CD4-positive, CD25-positive, alpha-beta regulatory T cell (primary cell): Measurements from ENCODE around the gene MAN1A1. TPM values are rescaled to one million over a fixed set of nuclear protein-coding genes. Genes with fewer than 3 reads are reported as not detected.

ENCODE experiments used
- ATAC-seq, 2 donors: fragments of 150-1000 bp; cut with Tn5 transposase; one replicate each; pipeline ENCODE4 v1.10.0; 2021; ENCODE audit warnings: low read depth in 2 of 2, moderate number of reproducible peaks in 2 of 2, moderate library complexity in 1 of 2
- DNase-seq, 3 donors: peaks; one replicate each; pipeline versions ENCODE4 v3.0.0 to v3.0.0-alpha.2; 2012 to 2022; ENCODE audit warnings: mixed read lengths in 1 of 3
- H3K27ac ChIP-seq: one replicate; pipeline ENCODE4 v1.7.0; 2013; ENCODE audit warnings: mild to moderate bottlenecking, low read length; ENCODE audit not compliant: insufficient read depth, poor library complexity, severe bottlenecking
- H3K27me3 ChIP-seq: one replicate; pipeline ENCODE4 v1.7.0; 2013; ENCODE audit warnings: low read length; ENCODE audit not compliant: control insufficient read depth, insufficient read depth
- H3K36me3 ChIP-seq: one replicate; pipeline ENCODE4 v1.7.0; 2013; ENCODE audit warnings: mild to moderate bottlenecking, low read length, moderate library complexity; ENCODE audit not compliant: control insufficient read depth, insufficient read depth
- H3K4me1 ChIP-seq: 2 replicates; pipeline ENCODE4 v1.7.0; 2013; ENCODE audit warnings: mild to moderate bottlenecking, low read length; ENCODE audit not compliant: insufficient read depth, control insufficient read depth, poor library complexity, severe bottlenecking
- H3K4me3 ChIP-seq: one replicate; pipeline ENCODE4 v1.7.0; 2013; ENCODE audit warnings: low read depth, mild to moderate bottlenecking, low read length, moderate library complexity
- H3K9me3 ChIP-seq, 2 experiments: 1 replicate in 1 of 2; 2 replicates in 1 of 2; pipeline ENCODE4 v1.7.0; 2013; ENCODE audit warnings: low read length in 2 of 2, mild to moderate bottlenecking in 1 of 2, moderate library complexity in 1 of 2; ENCODE audit not compliant: control insufficient read depth in 2 of 2
- H3K27ac Mint-ChIP-seq, 3 donors: one replicate each; pipeline ENCODE4 v1.8.0; 2020 to 2022; ENCODE audit warnings: mild to moderate bottlenecking in 3 of 3, mixed read lengths in 3 of 3, moderate library complexity in 2 of 3
- H3K27me3 Mint-ChIP-seq: one replicate; pipeline ENCODE4 v1.8.0; 2022; ENCODE audit warnings: mild to moderate bottlenecking, mixed read lengths
- H3K36me3 Mint-ChIP-seq: one replicate; pipeline ENCODE4 v1.8.0; 2020; ENCODE audit warnings: mixed read lengths
- H3K4me1 Mint-ChIP-seq, 4 donors: one replicate each; pipeline ENCODE4 v1.8.0; 2020 to 2022; ENCODE audit warnings: mixed read lengths in 4 of 4, mild to moderate bottlenecking in 1 of 4
- H3K4me3 Mint-ChIP-seq, 4 donors: one replicate each; pipeline ENCODE4 v1.8.0; 2020 to 2022; ENCODE audit warnings: mild to moderate bottlenecking in 4 of 4, mixed read lengths in 4 of 4, moderate library complexity in 3 of 4
- H3K9me3 Mint-ChIP-seq, 7 donors: one replicate each; pipeline ENCODE4 v1.8.0; 2020 to 2022; ENCODE audit warnings: mixed read lengths in 7 of 7, mild to moderate bottlenecking in 3 of 7, moderate library complexity in 2 of 7
- polyA plus RNA-seq, 4 donors: library from polyadenylated mRNA; unstranded; fragments of 300-500 nt; fragmentation: Illumina TruSeq; gene quantifications; one replicate each; pipeline ENCODE4 v1.2.3, GENCODE V29; 2021
- total RNA-seq: library from RNA; stranded (reverse); gene quantifications from one replicate; pipeline ENCODE4 v1.2.3, GENCODE V29; 2022

MAN1A1 gene
- total and polyA plus RNA-seq, 5 donors from 2014 or later, result 10.7 to 20.6 (median 13.6) TPM

DNA sequence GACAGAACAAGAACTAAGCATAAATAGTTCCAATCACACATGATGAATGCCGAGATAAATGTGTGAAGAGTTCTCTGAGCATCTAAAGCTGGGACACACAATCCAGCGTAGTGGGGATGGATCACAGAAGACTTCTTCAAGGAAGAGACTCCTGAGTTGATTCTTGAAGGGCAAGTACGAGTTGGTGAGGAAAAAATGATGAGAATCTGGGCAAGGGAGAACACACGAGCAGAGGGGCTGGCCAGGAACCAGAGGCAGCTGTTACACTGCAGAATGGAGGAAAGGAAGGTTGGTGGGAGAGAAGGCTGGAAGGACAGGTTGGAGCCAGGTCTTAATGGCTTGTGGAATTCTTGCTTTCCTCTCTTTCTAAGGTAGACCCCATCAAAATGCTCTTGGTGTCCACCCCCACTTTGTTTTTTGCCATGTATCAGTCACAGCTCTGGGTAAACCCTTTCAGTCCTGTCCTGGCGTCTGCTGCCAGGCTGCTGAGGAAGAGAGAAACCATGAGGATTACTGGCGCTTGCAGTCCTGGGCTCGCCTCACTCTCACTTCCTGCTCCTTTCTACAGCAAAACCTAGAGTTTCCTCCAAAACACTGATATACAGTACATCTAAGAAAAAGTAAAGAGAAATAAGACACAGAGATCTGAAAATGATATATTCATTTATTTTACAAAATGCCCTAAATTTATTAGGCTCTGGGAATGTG lies 143.5 kb downstream of the MAN1A1 start:
- Mint-ChIP-seq H3K4me1 (peaks cover 0 to 13% (median 9%) of the 10 kb centered on the region in 4 donors), H3K4me3 (no peak overlapping the region), H3K9me3 (peaks cover 0 to 1% (median 0%) of the 10 kb centered on the region in 7 donors), H3K36me3 (peaks cover 18% of the 10 kb centered on the region), H3K27ac (peak overlapping the region in 1 of 3 donors; percentile 40), H3K27me3 (no peaks in the 10 kb centered on the region)
- Histone ChIP-seq H3K4me3 (no peak overlapping the region), H3K9me3 (no peaks in the 10 kb centered on the region), H3K27ac (no peak overlapping the region), H3K27me3 (no peaks in the 10 kb centered on the region), H3K4me1 (no peaks in the 10 kb centered on the region), H3K36me3 (peaks cover 7% of the 10 kb centered on the region)
- DNase-seq (peak in 1 of 3 donors; percentile 15), ATAC-seq (no peak)

GRCh38 chr6:119204719-119205118 lies 144.8 kb downstream of the MAN1A1 start:
- Mint-ChIP-seq H3K4me1 (peaks cover 0 to 13% (median 7%) of the 10 kb centered on the region in 4 donors), H3K9me3 (peaks cover 0 to 1% (median 0%) of the 10 kb centered on the region in 7 donors), H3K27me3 (no peaks in the 10 kb centered on the region), H3K4me3 (no peak overlapping the region), H3K36me3 (peaks cover 18% of the 10 kb centered on the region), H3K27ac (no peak overlapping the region)
- Histone ChIP-seq H3K36me3 (peaks cover 9% of the 10 kb centered on the region), H3K4me3 (no peak overlapping the region), H3K9me3 (no peaks in the 10 kb centered on the region), H3K27ac (no peak overlapping the region), H3K4me1 (no peaks in the 10 kb centered on the region), H3K27me3 (no peaks in the 10 kb centered on the region)
- ATAC-seq, result no peak
- no peak for DNase-seq

DNA sequence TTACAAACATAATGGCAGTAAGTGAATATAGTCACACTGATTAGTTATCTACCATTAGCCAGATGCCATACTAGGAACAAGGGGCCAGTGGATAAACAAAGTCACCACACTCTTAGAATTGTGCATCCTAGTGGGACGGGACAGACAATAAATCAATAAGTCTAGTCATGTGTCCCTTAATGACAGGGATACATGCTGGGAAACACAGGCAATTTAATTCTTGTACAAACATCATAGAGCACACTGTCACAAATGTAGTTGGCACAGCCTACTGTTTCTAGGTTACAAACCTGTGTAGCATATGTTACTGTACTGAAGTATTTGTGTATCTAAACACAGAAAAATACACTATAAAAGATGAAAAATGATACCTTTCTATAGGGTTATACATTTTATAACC lies 148.1 kb downstream of the MAN1A1 start:
- H3K27me3 ChIP-seq, result no peaks in the 10 kb centered on the region
- no peak for DNase-seq

GRCh38 chr6:119200512-119201175 lies 148.9 kb downstream of the MAN1A1 start:
- H3K27me3 ChIP-seq, result no peaks in the 10 kb centered on the region
- ATAC-seq, result no peak
- peaks cover 29% of the 10 kb centered on the region for H3K36me3 Mint-ChIP-seq
- no peaks in the 10 kb centered on the region for H3K9me3 ChIP-seq
- H3K27ac ChIP-seq, result no peak overlapping the region
- DNase-seq, result no peak
- no peak overlapping the region for H3K4me3 Mint-ChIP-seq
- no peaks in the 10 kb centered on the region for H3K9me3 Mint-ChIP-seq
- H3K36me3 ChIP-seq, result peaks cover 10% of the 10 kb centered on the region
- H3K27ac Mint-ChIP-seq, result no peak overlapping the region
- no peaks in the 10 kb centered on the region for H3K4me1 ChIP-seq
- H3K4me3 ChIP-seq, result no peak overlapping the region
- no peaks in the 10 kb centered on the region for H3K27me3 Mint-ChIP-seq
- H3K4me1 Mint-ChIP-seq, result peaks cover 0 to 4% (median 2%) of the 10 kb centered on the region in 4 donors

More for the DNA sequence above, 148.1 kb downstream of the MAN1A1 start:
- no peaks in the 10 kb centered on the region for H3K4me1 ChIP-seq
- H3K4me3 Mint-ChIP-seq, result no peak overlapping the region
- no peak overlapping the region for H3K4me3 ChIP-seq
- no peak overlapping the region for H3K27ac Mint-ChIP-seq
- peaks cover 0 to 12% (median 5%) of the 10 kb centered on the region in 4 donors for H3K4me1 Mint-ChIP-seq
- H3K9me3 ChIP-seq, result no peaks in the 10 kb centered on the region
- H3K27ac ChIP-seq, result no peak overlapping the region
- H3K9me3 Mint-ChIP-seq, result peaks cover 0 to 1% (median 0%) of the 10 kb centered on the region in 7 donors
- ATAC-seq, result no peak
- H3K27me3 Mint-ChIP-seq, result no peaks in the 10 kb centered on the region
- peaks cover 29% of the 10 kb centered on the region for H3K36me3 Mint-ChIP-seq
- H3K36me3 ChIP-seq, result peaks cover 10% of the 10 kb centered on the region

GRCh38 chr6:119197271-119197670 lies 152.3 kb downstream of the MAN1A1 start:
- Mint-ChIP-seq H3K4me3 (no peak overlapping the region), H3K36me3 (peaks cover 19% of the 10 kb centered on the region), H3K27ac (peak overlapping the region in 2 of 3 donors; percentile 63 to 66), H3K9me3 (no peaks in the 10 kb centered on the region), H3K4me1 (no peaks in the 10 kb centered on the region), H3K27me3 (no peaks in the 10 kb centered on the region)
- Histone ChIP-seq H3K27me3 (no peaks in the 10 kb centered on the region), H3K36me3 (peaks cover 4% of the 10 kb centered on the region), H3K27ac (no peak overlapping the region), H3K4me1 (no peaks in the 10 kb centered on the region), H3K9me3 (no peaks in the 10 kb centered on the region), H3K4me3 (no peak overlapping the region)
- DNase-seq (no peak), ATAC-seq (no peak)

DNA sequence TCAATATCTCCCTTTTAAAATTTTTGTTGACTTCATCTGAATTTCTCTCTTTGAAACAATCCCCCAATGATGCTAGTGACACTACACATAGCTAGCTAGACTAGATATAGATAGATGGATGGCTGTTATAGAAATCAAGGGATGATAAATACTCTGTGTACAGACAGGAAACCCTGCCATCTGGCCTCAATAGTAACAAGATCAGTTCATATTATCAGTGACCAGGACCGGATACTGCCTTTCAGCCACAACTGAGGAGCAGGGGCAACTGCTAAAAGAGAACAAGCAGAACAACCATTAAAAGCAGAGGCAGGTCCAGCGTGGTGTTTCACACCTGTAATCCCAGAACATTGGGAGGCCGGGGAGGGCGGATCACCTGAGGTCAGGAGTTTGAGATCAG lies 152.8 kb downstream of the MAN1A1 start:
- H3K4me3 ChIP-seq, result no peak overlapping the region
- H3K9me3 ChIP-seq, result no peaks in the 10 kb centered on the region
- no peaks in the 10 kb centered on the region for H3K4me1 ChIP-seq
- H3K27ac Mint-ChIP-seq, result no peak overlapping the region
- no peak overlapping the region for H3K4me3 Mint-ChIP-seq
- no peak overlapping the region for H3K27ac ChIP-seq
- H3K4me1 Mint-ChIP-seq, result no peaks in the 10 kb centered on the region
- H3K27me3 Mint-ChIP-seq, result no peaks in the 10 kb centered on the region
- peaks cover 4% of the 10 kb centered on the region for H3K36me3 ChIP-seq
- no peaks in the 10 kb centered on the region for H3K27me3 ChIP-seq
- ATAC-seq (no peak), DNase-seq (no peak)
- no peaks in the 10 kb centered on the region for H3K9me3 Mint-ChIP-seq
- H3K36me3 Mint-ChIP-seq, result peaks cover 19% of the 10 kb centered on the region

GRCh38 chr6:119195848-119196247 lies 153.7 kb downstream of the MAN1A1 start:
- H3K36me3 Mint-ChIP-seq, result peaks cover 19% of the 10 kb centered on the region
- Histone ChIP-seq H3K9me3 (no peaks in the 10 kb centered on the region), H3K27me3 (no peaks in the 10 kb centered on the region), H3K4me3 (no peak overlapping the region), H3K36me3 (peaks cover 3% of the 10 kb centered on the region), H3K27ac (no peak overlapping the region), H3K4me1 (no peaks in the 10 kb centered on the region)
- ATAC-seq (no peak), DNase-seq (no peak)
- no peaks in the 10 kb centered on the region for H3K4me1 Mint-ChIP-seq
- no peak overlapping the region for H3K27ac Mint-ChIP-seq
- no peaks in the 10 kb centered on the region for H3K27me3 Mint-ChIP-seq
- H3K4me3 Mint-ChIP-seq, result no peak overlapping the region
- no peaks in the 10 kb centered on the region for H3K9me3 Mint-ChIP-seq
